ENCODE data around the gene ANKRD12.

GRCh38 chr18:9328776-9329175 lies 192.2 kb downstream of the ANKRD12 start:
- no peak for TF ChIP-seq ELK1 (IDR thresholded peaks at IDR 0.05; ENCODE audit: borderline replicate concordance, low read depth, low read length)
- TF ChIP-seq MXI1 (IDR thresholded peaks at IDR 0.05; ENCODE audit: borderline replicate concordance, low read depth, low read length): no peak
- no peak for TF ChIP-seq FOS (IDR thresholded peaks at IDR 0.05; ENCODE audit: low read depth, low read length)
- TF ChIP-seq CTCF (conservative IDR thresholded peaks at IDR 0.05; ENCODE audit: low read depth, low read length): no peak
- no peak for TF ChIP-seq BHLHE40 (IDR thresholded peaks at IDR 0.05; ENCODE audit: low read depth, low read length)
- TF ChIP-seq SMC3 (IDR thresholded peaks at IDR 0.05; ENCODE audit: low read depth, low read length): no peak
- TF ChIP-seq POLR2A (IDR thresholded peaks at IDR 0.05; ENCODE audit: low read depth, low read length): no peak
- no peak for TF ChIP-seq USF2 (IDR thresholded peaks at IDR 0.05; ENCODE audit: low read depth, low read length)
